Mucosa of stomach (tissue), 1 donor: Measurements from ENCODE around the gene PDE3B.
"Not testable (repeated sequence)": the region's sequence is repeated elsewhere in the genome, so short reads cannot be mapped to it uniquely, and the experiment has no call there.

ENCODE experiments used
- H3K27me3 ChIP-seq: one replicate; pipeline ENCODE4 v1.7.0; 2013; ENCODE audit warnings: mild to moderate bottlenecking, low read length; ENCODE audit not compliant: control insufficient read depth, insufficient read depth
- H3K36me3 ChIP-seq: one replicate; pipeline ENCODE4 v1.7.0; 2013; ENCODE audit warnings: low read length; ENCODE audit not compliant: control insufficient read depth, insufficient read depth
- H3K4me1 ChIP-seq: one replicate; pipeline ENCODE4 v1.7.0; 2013; ENCODE audit warnings: mild to moderate bottlenecking, low read length; ENCODE audit not compliant: control insufficient read depth, insufficient read depth
- H3K4me3 ChIP-seq: one replicate; pipeline ENCODE4 v1.7.0; 2013; ENCODE audit warnings: low read length
- H3K9ac ChIP-seq: one replicate; pipeline ENCODE4 v1.7.0; 2013; ENCODE audit warnings: mild to moderate bottlenecking, low read length, moderate library complexity
- H3K9me3 ChIP-seq: one replicate; pipeline ENCODE4 v1.7.0; 2013; ENCODE audit warnings: mild to moderate bottlenecking, low read length, moderate library complexity; ENCODE audit not compliant: control insufficient read depth
- donor health status: Pancreatic carcinoma.

PDE3B gene

GRCh38 chr11:14741195-14741594 lies 97.6 kb downstream of the PDE3B start:
- Histone ChIP-seq H3K9me3 (no peaks in the 10 kb centered on the region), H3K27me3 (no peaks in the 10 kb centered on the region), H3K4me3 (no peak overlapping the region), H3K4me1 (no peaks in the 10 kb centered on the region), H3K9ac (no peak overlapping the region), H3K36me3 (no peaks in the 10 kb centered on the region)

GRCh38 chr11:14742849-14743559 lies 99.4 kb downstream of the PDE3B start:
- no peaks in the 10 kb centered on the region for H3K4me1 ChIP-seq
- no peaks in the 10 kb centered on the region for H3K9me3 ChIP-seq
- no peak overlapping the region for H3K4me3 ChIP-seq
- H3K9ac ChIP-seq = no peak overlapping the region
- H3K36me3 ChIP-seq = no peaks in the 10 kb centered on the region
- no peaks in the 10 kb centered on the region for H3K27me3 ChIP-seq

GRCh38 chr11:14743667-14744066 lies 100.1 kb downstream of the PDE3B start:
- H3K4me3 ChIP-seq, H3K9me3 ChIP-seq, H3K4me1 ChIP-seq, H3K27me3 ChIP-seq, H3K36me3 ChIP-seq, H3K9ac ChIP-seq: not testable (repeated sequence)

GRCh38 chr11:14746857-14747395 lies 103.3 kb downstream of the PDE3B start:
- Histone ChIP-seq H3K4me3 (no peak overlapping the region), H3K36me3 (no peaks in the 10 kb centered on the region), H3K9ac (no peak overlapping the region), H3K27me3 (no peaks in the 10 kb centered on the region), H3K4me1 (no peaks in the 10 kb centered on the region), H3K9me3 (no peaks in the 10 kb centered on the region)

- H3K36me3 ChIP-seq = no peaks in the 10 kb centered on the region
- no peaks in the 10 kb centered on the region for H3K9me3 ChIP-seq
- H3K27me3 ChIP-seq = no peaks in the 10 kb centered on the region
- no peak overlapping the region for H3K4me3 ChIP-seq
- H3K4me1 ChIP-seq = no peaks in the 10 kb centered on the region
- H3K9ac ChIP-seq = no peak overlapping the region
Measured at GRCh38 chr11:14748090-14748489, 104.5 kb downstream of the PDE3B start.

- Histone ChIP-seq H3K4me1 (no peaks in the 10 kb centered on the region), H3K27me3 (no peaks in the 10 kb centered on the region)
Measured at GRCh38 chr11:14750911-14751310, 107.3 kb downstream of the PDE3B start.

GRCh38 chr11:14751975-14752407 lies 108.4 kb downstream of the PDE3B start:
- Histone ChIP-seq H3K4me3 (no peak overlapping the region), H3K9me3 (no peaks in the 10 kb centered on the region), H3K4me1 (no peaks in the 10 kb centered on the region), H3K9ac (no peak overlapping the region), H3K27me3 (no peaks in the 10 kb centered on the region), H3K36me3 (no peaks in the 10 kb centered on the region)

More at GRCh38 chr11:14750911-14751310, 107.3 kb downstream of the PDE3B start:
- no peak overlapping the region for H3K4me3 ChIP-seq
- H3K36me3 ChIP-seq = no peaks in the 10 kb centered on the region
- H3K9ac ChIP-seq = no peak overlapping the region
- no peaks in the 10 kb centered on the region for H3K9me3 ChIP-seq

- H3K9ac ChIP-seq = no peak overlapping the region
Measured at GRCh38 chr11:14755140-14755539, 111.5 kb downstream of the PDE3B start.

GRCh38 chr11:14756349-14756748 lies 112.7 kb downstream of the PDE3B start:
- H3K9me3 ChIP-seq = no peaks in the 10 kb centered on the region
- H3K27me3 ChIP-seq = no peaks in the 10 kb centered on the region
- no peaks in the 10 kb centered on the region for H3K36me3 ChIP-seq
- H3K4me3 ChIP-seq = no peak overlapping the region
- no peaks in the 10 kb centered on the region for H3K4me1 ChIP-seq
- H3K9ac ChIP-seq = no peak overlapping the region

More at GRCh38 chr11:14755140-14755539, 111.5 kb downstream of the PDE3B start:
- H3K36me3 ChIP-seq = no peaks in the 10 kb centered on the region
- no peaks in the 10 kb centered on the region for H3K4me1 ChIP-seq
- H3K27me3 ChIP-seq = no peaks in the 10 kb centered on the region
- H3K9me3 ChIP-seq = no peaks in the 10 kb centered on the region
- no peak overlapping the region for H3K4me3 ChIP-seq

- H3K4me1 ChIP-seq, H3K27me3 ChIP-seq, H3K36me3 ChIP-seq, H3K9me3 ChIP-seq, H3K9ac ChIP-seq, H3K4me3 ChIP-seq: not testable (repeated sequence)
Measured at GRCh38 chr11:14759300-14760012, 115.9 kb downstream of the PDE3B start.

- Histone ChIP-seq H3K9ac (no peak overlapping the region), H3K36me3 (no peaks in the 10 kb centered on the region), H3K4me1 (no peaks in the 10 kb centered on the region)
Measured at GRCh38 chr11:14764179-14764578, 120.6 kb downstream of the PDE3B start.

More at GRCh38 chr11:14764179-14764578, 120.6 kb downstream of the PDE3B start:
- Histone ChIP-seq H3K27me3 (no peaks in the 10 kb centered on the region), H3K4me3 (no peak overlapping the region), H3K9me3 (no peaks in the 10 kb centered on the region)
